Measurements from ENCODE around the gene CENPC.

DNA sequence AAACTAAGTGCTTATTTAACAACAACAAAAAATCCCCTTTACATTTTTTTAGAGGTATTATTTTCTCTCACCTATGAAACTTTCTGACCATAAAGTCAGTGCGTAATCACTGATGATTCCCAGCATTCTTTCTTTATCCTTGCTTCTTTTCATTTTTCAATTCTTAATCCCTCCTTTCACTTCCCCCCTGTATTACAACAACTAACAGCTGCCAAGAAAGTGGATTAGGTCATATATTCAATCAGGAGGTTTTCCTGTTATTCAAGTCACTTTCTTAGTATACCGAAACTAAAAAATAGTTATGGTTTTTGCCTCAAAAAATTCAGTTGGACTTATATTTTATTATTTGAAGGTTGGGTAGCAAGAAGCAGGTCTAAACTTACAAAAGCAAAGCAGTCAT is 11.1 kb upstream of the CENPC start:
- TF ChIP-seq, protein P1, sequence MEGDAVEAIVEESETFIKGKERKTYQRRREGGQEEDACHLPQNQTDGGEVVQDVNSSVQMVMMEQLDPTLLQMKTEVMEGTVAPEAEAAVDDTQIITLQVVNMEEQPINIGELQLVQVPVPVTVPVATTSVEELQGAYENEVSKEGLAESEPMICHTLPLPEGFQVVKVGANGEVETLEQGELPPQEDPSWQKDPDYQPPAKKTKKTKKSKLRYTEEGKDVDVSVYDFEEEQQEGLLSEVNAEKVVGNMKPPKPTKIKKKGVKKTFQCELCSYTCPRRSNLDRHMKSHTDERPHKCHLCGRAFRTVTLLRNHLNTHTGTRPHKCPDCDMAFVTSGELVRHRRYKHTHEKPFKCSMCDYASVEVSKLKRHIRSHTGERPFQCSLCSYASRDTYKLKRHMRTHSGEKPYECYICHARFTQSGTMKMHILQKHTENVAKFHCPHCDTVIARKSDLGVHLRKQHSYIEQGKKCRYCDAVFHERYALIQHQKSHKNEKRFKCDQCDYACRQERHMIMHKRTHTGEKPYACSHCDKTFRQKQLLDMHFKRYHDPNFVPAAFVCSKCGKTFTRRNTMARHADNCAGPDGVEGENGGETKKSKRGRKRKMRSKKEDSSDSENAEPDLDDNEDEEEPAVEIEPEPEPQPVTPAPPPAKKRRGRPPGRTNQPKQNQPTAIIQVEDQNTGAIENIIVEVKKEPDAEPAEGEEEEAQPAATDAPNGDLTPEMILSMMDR (IDR thresholded peaks at IDR 0.05) = no peak
- no peak for TF ChIP-seq POLR2A (IDR thresholded peaks at IDR 0.05)

Measured in lower leg skin (tissue), 3 donors.